ENCODE measurements around the gene GASK1B. TPM values are rescaled to one million over a fixed set of nuclear protein-coding genes. Genes with fewer than 3 reads are reported as not detected.

GASK1B gene
- total RNA-seq = 58.1 and 114 TPM in 2 replicates

DNA sequence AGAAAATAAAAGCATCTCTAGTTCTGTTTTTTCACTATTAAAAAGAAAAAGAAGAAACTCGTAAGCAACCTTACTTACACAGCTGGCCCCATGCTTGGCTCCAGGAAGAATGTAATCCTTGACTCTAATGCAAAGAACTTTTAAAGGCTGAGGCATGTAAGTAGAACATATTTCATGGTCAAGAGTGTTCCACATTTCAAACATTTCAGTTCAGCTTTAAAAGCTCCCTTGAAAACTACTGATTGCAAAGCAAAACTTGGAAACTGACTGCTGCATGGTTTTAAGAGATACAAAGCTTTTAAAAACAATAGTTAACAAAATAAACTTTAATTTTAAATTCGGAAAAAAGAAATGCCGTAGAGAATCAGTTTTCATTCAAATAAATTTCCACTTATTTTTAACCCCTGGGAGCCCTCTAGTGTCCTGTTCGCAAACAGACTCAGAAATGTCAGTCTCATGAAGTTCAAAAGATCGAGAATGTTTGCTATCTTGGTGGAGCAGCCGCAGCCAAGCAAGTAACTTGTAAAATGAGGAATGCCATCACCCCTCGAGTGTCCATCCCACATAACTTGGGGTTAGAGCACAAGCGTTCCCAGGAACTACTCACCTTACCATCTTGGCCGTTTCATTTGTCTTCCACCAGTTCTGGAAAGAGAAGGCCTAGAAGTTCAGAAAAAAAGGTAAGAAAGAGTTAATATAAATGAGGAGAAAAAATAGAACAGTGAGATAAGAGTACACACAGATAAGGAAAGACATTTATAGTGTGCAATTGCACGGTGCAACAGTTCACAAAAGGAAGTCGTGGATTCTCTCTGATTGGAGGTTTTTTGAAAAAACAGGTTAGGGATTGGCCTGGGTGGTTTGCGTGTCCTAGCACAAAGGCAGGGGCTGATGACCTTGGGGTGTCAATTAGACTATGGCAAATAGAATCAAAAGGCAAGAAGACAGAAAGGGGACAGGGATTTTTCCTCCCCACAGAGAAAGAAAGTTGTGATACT is at the start of gene GASK1B:
Gene GASK1B, minus strand, starts transcription at position 765 of the 998 bp plus-strand sequence. CDS start 1,650 bp downstream, outside the sequence.

GRCh38 chr4:158209825-158210807 is 37.3 kb upstream of the GASK1B start, which contains the start of gene TMEM144:
Gene TMEM144, plus strand, starts transcription at chr4:158210486. Its CDS starts 2,182 bp downstream, at chr4:158212668.

Other genes with a start within 250 kb of the GASK1B start
- 24.9 and 27.9 TPM in 2 replicates for gene TMEM144, start 37.5 kb upstream of the GASK1B start, total RNA-seq

All from placental epithelial cell (primary cell).